Colonic mucosa (tissue), 4 donors: ENCODE results near the gene PHKG2. TPM values are rescaled to one million over a fixed set of nuclear protein-coding genes. Genes with fewer than 3 reads are reported as not detected.

Experiments
- DNase-seq: peaks from one replicate; pipeline ENCODE4 v3.0.0-alpha.2; 2020
- H3K27ac ChIP-seq: fragments of 200-600 bp; one replicate; pipeline ENCODE4 v1.8.0; 2021
- H3K27me3 ChIP-seq: fragments of 200-600 bp; one replicate; pipeline ENCODE4 v1.8.0; 2021
- H3K36me3 ChIP-seq: fragments of 200-600 bp; one replicate; pipeline ENCODE4 v1.8.0; 2021
- H3K4me1 ChIP-seq: fragments of 200-600 bp; one replicate; pipeline ENCODE4 v1.8.0; 2021; ENCODE audit warnings: mild to moderate bottlenecking
- H3K4me3 ChIP-seq: fragments of 200-600 bp; one replicate; pipeline ENCODE4 v1.8.0; 2021
- H3K9ac ChIP-seq, 2 donors: one replicate each; pipeline ENCODE4 v1.7.0; 2013; ENCODE audit warnings: control low read depth in 2 of 2, low read depth in 2 of 2, low read length in 2 of 2
- H3K9me3 ChIP-seq: fragments of 200-600 bp; one replicate; pipeline ENCODE4 v1.8.0; 2021
- intact Hi-C: fragments of 100-400 bp; cut with DNase I; formaldehyde crosslinking; loops from one replicate; pipeline ENCODE4 v1.14.1; 2022
- total RNA-seq, 2 donors: library from RNA; stranded (reverse); fragmentation: NEBNext Ultra II Directional in 1 of 2; extraction: Animal tissue kit (Norgen Biotek cat#: 25700) in 1 of 2; gene quantifications; one replicate each; pipeline ENCODE4 v1.2.1, GENCODE V29; 2021
- TF ChIP-seq, protein P1 (sequence below): fragments of 200-600 bp; IDR thresholded peaks from one replicate; pipeline ENCODE4 v1.8.0; 2022; ENCODE audit warnings: antibody characterized with exemption, mild to moderate bottlenecking
- donor health status: healthy.
- donor health status: DM: no; HTN: no; CAD: no.
- donor health status: DM: no; HTN: no; CAD: no.

The PHKG2 gene
- total RNA-seq, 2 donors from 2014 or later = 33.6 to 47.8 TPM

DNA sequence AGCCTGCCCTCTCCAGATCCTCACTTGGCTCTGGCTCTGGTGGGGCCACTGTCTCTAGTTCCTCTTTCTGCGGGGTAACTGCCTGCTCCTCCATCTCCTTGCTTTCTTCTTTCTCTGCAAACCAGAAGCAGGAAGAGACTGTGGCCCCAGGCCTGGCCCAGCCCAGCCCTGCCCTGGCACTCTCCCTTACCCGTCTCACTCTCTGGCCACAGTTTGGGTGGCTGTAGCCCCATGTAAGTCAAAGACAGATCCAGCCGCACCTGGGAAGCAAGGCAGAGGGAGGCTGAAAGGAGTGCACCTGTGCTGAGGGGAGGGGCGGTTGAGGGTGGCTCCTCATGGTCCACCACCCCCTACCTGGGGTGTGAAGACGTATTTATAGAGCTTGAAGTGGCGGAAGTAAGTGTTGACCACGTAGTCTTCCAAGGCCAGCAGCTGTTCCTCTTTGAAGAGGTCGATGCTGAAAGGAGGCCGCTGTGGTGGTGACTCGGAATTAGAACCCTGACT lies 10.8 kb downstream of the PHKG2 start:
- TF ChIP-seq, protein P1, sequence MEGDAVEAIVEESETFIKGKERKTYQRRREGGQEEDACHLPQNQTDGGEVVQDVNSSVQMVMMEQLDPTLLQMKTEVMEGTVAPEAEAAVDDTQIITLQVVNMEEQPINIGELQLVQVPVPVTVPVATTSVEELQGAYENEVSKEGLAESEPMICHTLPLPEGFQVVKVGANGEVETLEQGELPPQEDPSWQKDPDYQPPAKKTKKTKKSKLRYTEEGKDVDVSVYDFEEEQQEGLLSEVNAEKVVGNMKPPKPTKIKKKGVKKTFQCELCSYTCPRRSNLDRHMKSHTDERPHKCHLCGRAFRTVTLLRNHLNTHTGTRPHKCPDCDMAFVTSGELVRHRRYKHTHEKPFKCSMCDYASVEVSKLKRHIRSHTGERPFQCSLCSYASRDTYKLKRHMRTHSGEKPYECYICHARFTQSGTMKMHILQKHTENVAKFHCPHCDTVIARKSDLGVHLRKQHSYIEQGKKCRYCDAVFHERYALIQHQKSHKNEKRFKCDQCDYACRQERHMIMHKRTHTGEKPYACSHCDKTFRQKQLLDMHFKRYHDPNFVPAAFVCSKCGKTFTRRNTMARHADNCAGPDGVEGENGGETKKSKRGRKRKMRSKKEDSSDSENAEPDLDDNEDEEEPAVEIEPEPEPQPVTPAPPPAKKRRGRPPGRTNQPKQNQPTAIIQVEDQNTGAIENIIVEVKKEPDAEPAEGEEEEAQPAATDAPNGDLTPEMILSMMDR = no peak
- Histone ChIP-seq H3K4me3 (no peak overlapping the region), H3K36me3 (peaks cover 4% of the 10 kb centered on the region), H3K27ac (peak overlapping the region; percentile 21), H3K9me3 (no peaks in the 10 kb centered on the region), H3K9ac (peak overlapping the region in 1 of 2 donors; percentile 36), H3K4me1 (peaks cover 12% of the 10 kb centered on the region), H3K27me3 (no peaks in the 10 kb centered on the region)
- intact Hi-C loops = loop anchor here (5.0 kb wide), 1 partner anchor 37 kb away; no protein-coding TSS in a partner anchor
- DNase-seq = no peak

GRCh38 chr16:30760001-30760559 lies 11.9 kb downstream of the PHKG2 start:
- TF ChIP-seq, protein P1 = no peak
- peak overlapping the region in 1 of 2 donors; percentile 21 for H3K9ac ChIP-seq
- H3K36me3 ChIP-seq = peaks cover 14% of the 10 kb centered on the region
- H3K9me3 ChIP-seq = no peaks in the 10 kb centered on the region
- intact Hi-C loops = no loop called here
- no peak for DNase-seq
- H3K27ac ChIP-seq = no peak overlapping the region
- H3K4me1 ChIP-seq = peaks cover 12% of the 10 kb centered on the region
- no peaks in the 10 kb centered on the region for H3K27me3 ChIP-seq
- no peak overlapping the region for H3K4me3 ChIP-seq

DNA sequence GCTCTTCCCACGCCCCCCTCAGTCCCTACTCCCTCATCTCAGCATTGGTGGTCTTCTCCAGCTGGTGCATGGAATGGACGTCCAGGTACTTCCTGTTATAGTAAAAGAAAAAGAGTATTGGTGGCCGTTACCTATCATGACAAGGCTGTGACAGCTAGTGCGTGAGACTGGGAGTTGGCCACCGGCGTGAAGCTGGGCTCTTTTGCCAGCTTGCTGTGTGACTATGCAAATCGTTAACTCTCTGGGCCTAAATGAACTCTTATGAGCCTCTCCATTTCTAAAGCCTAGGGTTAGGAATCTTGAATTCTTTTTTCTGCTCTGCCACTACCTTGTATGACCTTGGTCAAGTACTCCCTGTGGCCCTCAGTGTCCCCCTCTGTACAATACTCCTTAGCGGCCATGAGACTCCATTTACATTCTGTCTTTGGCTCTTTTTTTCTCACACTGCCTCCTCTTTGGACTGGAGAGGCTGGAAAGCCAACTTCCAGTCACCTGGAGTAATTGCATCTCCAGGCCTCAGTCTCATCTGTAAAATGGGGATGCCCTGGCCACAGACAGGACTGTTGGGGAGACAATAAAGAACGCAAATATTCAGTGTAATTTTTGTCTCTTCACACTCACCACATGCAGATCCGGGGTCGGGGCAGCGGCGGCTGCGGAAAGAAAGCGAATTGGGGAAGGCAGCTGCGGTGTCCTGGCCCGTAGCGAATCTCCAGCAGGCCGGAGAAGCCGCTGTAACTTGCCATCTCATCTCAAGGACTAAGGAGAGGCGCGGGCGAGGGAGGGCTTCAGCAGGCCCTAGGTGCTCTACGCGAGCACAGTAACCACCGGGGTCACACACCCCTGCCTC lies 12.6 kb downstream of the PHKG2 start:
- intact Hi-C loops = no loop called here
- peak overlapping the region; percentile 71 to 92 for H3K9ac ChIP-seq
- TF ChIP-seq, protein P1 = no peak
- peak overlapping the region; percentile 49 for H3K27ac ChIP-seq
- DNase-seq = no peak
- H3K27me3 ChIP-seq = no peaks in the 10 kb centered on the region
- H3K4me1 ChIP-seq = peaks cover 12% of the 10 kb centered on the region
- H3K4me3 ChIP-seq = peak overlapping the region; percentile 75
- H3K36me3 ChIP-seq = peaks cover 20% of the 10 kb centered on the region
- no peaks in the 10 kb centered on the region for H3K9me3 ChIP-seq

DNA sequence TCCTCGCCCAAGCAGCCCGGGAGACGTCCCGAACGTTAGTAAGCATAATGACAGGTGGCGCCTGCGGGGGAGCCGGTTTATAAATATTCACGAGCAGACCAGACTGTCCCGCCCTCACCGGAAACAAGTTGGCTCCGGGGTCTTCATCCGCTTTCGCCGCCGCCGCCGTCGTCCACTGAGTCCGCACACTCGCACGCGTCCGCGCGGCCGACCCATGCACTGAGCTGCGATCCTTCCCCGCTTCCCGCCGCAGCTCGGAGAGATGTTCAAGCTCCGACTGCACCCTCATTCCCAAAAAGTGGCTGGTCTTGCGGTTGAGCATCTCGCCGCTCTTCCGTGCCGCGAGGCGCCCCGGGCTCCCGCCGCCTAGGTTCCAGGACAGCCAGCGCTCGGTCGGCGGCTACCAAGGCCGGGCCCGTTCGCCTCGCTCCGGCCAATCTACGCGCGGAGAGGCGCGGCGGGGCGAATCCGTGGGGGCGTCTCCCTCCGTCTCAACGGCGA lies 13.3 kb downstream of the PHKG2 start:
- peak overlapping the region; percentile 75 for H3K4me3 ChIP-seq
- peaks cover 27% of the 10 kb centered on the region for H3K36me3 ChIP-seq
- no peaks in the 10 kb centered on the region for H3K9me3 ChIP-seq
- peaks cover 12% of the 10 kb centered on the region for H3K4me1 ChIP-seq
- H3K27ac ChIP-seq = peak overlapping the region; percentile 49
- H3K27me3 ChIP-seq = no peaks in the 10 kb centered on the region
- DNase-seq = peak; percentile 59
- intact Hi-C loops = no loop called here
- TF ChIP-seq, protein P1 = no peak
- H3K9ac ChIP-seq = peak overlapping the region; percentile 71 to 92
